OCI-LY1 (cell line): ENCODE data around the gene GABBR2.

Source experiments
- H2AFZ ChIP-seq: fragments of 200-600 bp; sonication (generic), shearing (Covaris generic); 2 replicates; pipeline ENCODE4 v1.6.0; 2014; ENCODE audit warnings: antibody characterized with exemption, mild to moderate bottlenecking, low read length
- H3F3A ChIP-seq: fragments of 200-600 bp; sonication (generic), shearing (Covaris generic); 2 replicates; pipeline ENCODE4 v1.6.0; 2014; ENCODE audit warnings: mild to moderate bottlenecking, antibody characterized with exemption, low read length, moderate library complexity; ENCODE audit not compliant: insufficient read depth
- H3K27ac ChIP-seq: fragments of 200-600 bp; sonication (generic); 2 replicates; pipeline ENCODE4 v1.5.1; 2014; ENCODE audit warnings: low read length, mixed run types, mild to moderate bottlenecking, low read depth; ENCODE audit not compliant: poor library complexity, severe bottlenecking
- H3K27me3 ChIP-seq: fragments of 200-600 bp; sonication (generic); 2 replicates; pipeline ENCODE4 v1.6.0; 2014; ENCODE audit warnings: antibody characterized with exemption, mild to moderate bottlenecking, low read length, moderate library complexity; ENCODE audit not compliant: insufficient read depth
- H3K36me3 ChIP-seq: fragments of 200-600 bp; sonication (generic); 2 replicates; pipeline ENCODE4 v1.6.1; 2014; ENCODE audit warnings: mild to moderate bottlenecking, antibody characterized with exemption, low read length, moderate library complexity, mixed read lengths; ENCODE audit not compliant: insufficient read depth
- H3K4me1 ChIP-seq: fragments of 200-600 bp; sonication (generic); 2 replicates; pipeline ENCODE4 v1.5.1; 2014; ENCODE audit warnings: mild to moderate bottlenecking, low read length, moderate library complexity; ENCODE audit not compliant: insufficient read depth, severe bottlenecking
- H3K4me2 ChIP-seq: fragments of 200-600 bp; sonication (generic), shearing (Covaris generic); 2 replicates; pipeline ENCODE4 v1.6.1; 2014; ENCODE audit warnings: low read length
- H3K4me3 ChIP-seq: fragments of 200-600 bp; sonication (generic); 2 replicates; pipeline ENCODE4 v1.5.1; 2014; ENCODE audit warnings: low read length, low read depth, mild to moderate bottlenecking, mixed read lengths; ENCODE audit not compliant: poor library complexity, severe bottlenecking
- H3K79me2 ChIP-seq: fragments of 200-600 bp; shearing (Covaris generic); 2 replicates; pipeline ENCODE4 v1.6.1; 2016; ENCODE audit warnings: mixed run types, low read length, mixed read lengths; ENCODE audit not compliant: insufficient read depth
- H3K9ac ChIP-seq: fragments of 200-600 bp; sonication (generic), shearing (Covaris generic); 2 replicates; pipeline ENCODE4 v1.6.1; 2014; ENCODE audit warnings: mild to moderate bottlenecking, low read length, mixed read lengths
- H3K9me2 ChIP-seq: fragments of 200-600 bp; sonication (generic), shearing (Covaris generic); 2 replicates; pipeline ENCODE4 v1.6.1; 2014; ENCODE audit warnings: low read depth, mild to moderate bottlenecking, low read length, mixed read lengths
- H3K9me3 ChIP-seq: fragments of 200-600 bp; shearing (Covaris generic); 2 replicates; pipeline ENCODE4 v1.6.1; 2014; ENCODE audit warnings: low read length, mixed read lengths
- H4K20me1 ChIP-seq: fragments of 200-600 bp; sonication (generic), shearing (Covaris generic); 2 replicates; pipeline ENCODE4 v1.6.0; 2016; ENCODE audit warnings: mild to moderate bottlenecking, low read length; ENCODE audit not compliant: insufficient read depth
- CTCF ChIP-seq: fragments of 200-600 bp; sonication (generic), shearing (Covaris generic); IDR thresholded peaks from 2 replicates; pipeline ENCODE4 v1.5.1; 2017; ENCODE audit warnings: mild to moderate bottlenecking, antibody characterized with exemption, low read length, moderate library complexity, mixed read lengths
- EZH2 ChIP-seq: fragments of 200-600 bp; sonication (generic), shearing (Covaris generic); IDR thresholded peaks from 2 replicates; pipeline ENCODE4 v1.8.0; 2017; ENCODE audit warnings: borderline replicate concordance, mixed run types, mild to moderate bottlenecking, antibody characterized with exemption, low read length, moderate library complexity, mixed read lengths

Gene GABBR2

GRCh38 chr9:98706651-98707165 lies 2.0 kb downstream of the GABBR2 start:
- H3F3A ChIP-seq, result no peaks in the 10 kb centered on the region
- no peak overlapping the region for H3K4me3 ChIP-seq
- H3K36me3 ChIP-seq, result no peaks in the 10 kb centered on the region
- H3K9ac ChIP-seq, result no peak overlapping the region
- no peaks in the 10 kb centered on the region for H3K79me2 ChIP-seq
- H4K20me1 ChIP-seq, result no peaks in the 10 kb centered on the region
- no peak overlapping the region for H3K27ac ChIP-seq
- no peaks in the 10 kb centered on the region for H3K4me1 ChIP-seq
- no peaks in the 10 kb centered on the region for H3K9me2 ChIP-seq
- H3K4me2 ChIP-seq, result no peak overlapping the region
- no peak for TF ChIP-seq EZH2
- H3K27me3 ChIP-seq, result no peaks in the 10 kb centered on the region; the same call in 1 of the 2 replicates
- H3K9me3 ChIP-seq, result no peaks in the 10 kb centered on the region
- H2AFZ ChIP-seq, result no peak overlapping the region

GRCh38 chr9:98702835-98703380 lies 5.8 kb downstream of the GABBR2 start:
- Histone ChIP-seq H3K27ac (no peak overlapping the region), H3K9me3 (no peaks in the 10 kb centered on the region), H3K27me3 (peaks cover 3% of the 10 kb centered on the region; the same call in 1 of the 2 replicates), H3K4me1 (no peaks in the 10 kb centered on the region), H3F3A (no peaks in the 10 kb centered on the region), H3K4me3 (no peak overlapping the region), H3K9me2 (no peaks in the 10 kb centered on the region), H3K9ac (no peak overlapping the region), H3K79me2 (no peaks in the 10 kb centered on the region), H3K4me2 (no peak overlapping the region), H4K20me1 (no peaks in the 10 kb centered on the region), H2AFZ (no peak overlapping the region), H3K36me3 (no peaks in the 10 kb centered on the region)
- TF ChIP-seq EZH2 (no peak), CTCF (no peak)

- no peaks in the 10 kb centered on the region for H3K79me2 ChIP-seq
- H3K36me3 ChIP-seq, result no peaks in the 10 kb centered on the region
- H3F3A ChIP-seq, result no peaks in the 10 kb centered on the region
- TF ChIP-seq EZH2 (no peak), CTCF (no peak)
- H3K9ac ChIP-seq, result no peak overlapping the region
- H3K9me2 ChIP-seq, result no peaks in the 10 kb centered on the region
- H2AFZ ChIP-seq, result no peak overlapping the region
- H3K4me2 ChIP-seq, result no peak overlapping the region
- peaks cover 3% of the 10 kb centered on the region; the same call in 1 of the 2 replicates for H3K27me3 ChIP-seq
- H3K9me3 ChIP-seq, result no peaks in the 10 kb centered on the region
- H3K27ac ChIP-seq, result no peak overlapping the region
- H3K4me1 ChIP-seq, result no peaks in the 10 kb centered on the region
- no peaks in the 10 kb centered on the region for H4K20me1 ChIP-seq
- H3K4me3 ChIP-seq, result no peak overlapping the region
These were observed 6.4 kb downstream of the GABBR2 start for GRCh38 chr9:98702340-98702739.

GRCh38 chr9:98701576-98701975 lies 7.2 kb downstream of the GABBR2 start:
- Histone ChIP-seq H3K36me3 (no peaks in the 10 kb centered on the region), H2AFZ (no peak overlapping the region), H3K4me3 (no peak overlapping the region), H4K20me1 (no peaks in the 10 kb centered on the region), H3K4me2 (no peak overlapping the region), H3K4me1 (no peaks in the 10 kb centered on the region), H3K9me3 (no peaks in the 10 kb centered on the region), H3K27me3 (peaks cover 3% of the 10 kb centered on the region; the same call in 1 of the 2 replicates), H3K27ac (no peak overlapping the region), H3K9me2 (no peaks in the 10 kb centered on the region), H3K79me2 (no peaks in the 10 kb centered on the region), H3K9ac (no peak overlapping the region), H3F3A (no peaks in the 10 kb centered on the region)
- no peak for TF ChIP-seq CTCF
- no peak for TF ChIP-seq EZH2
